Measurements from ENCODE around the gene GMDS. TPM values are rescaled to one million over a fixed set of nuclear protein-coding genes. Genes with fewer than 3 reads are reported as not detected.

The GMDS gene
- total and polyA plus RNA-seq, 2 of the 4 experiments (the other 2 are of a cell fraction): 7.3 to 21.9 TPM

GRCh38 chr6:1841136-1841535 lies 404.3 kb downstream of the GMDS start:
- no peak overlapping the region for H3K14ac ChIP-seq (replicated peaks; ENCODE audit: low read depth, low read length)
- no peak overlapping the region for H2BK5ac ChIP-seq (ENCODE audit: low read depth, low read length, poor library complexity, severe bottlenecking)
- no peaks in the 10 kb centered on the region for H3K36me3 ChIP-seq (ENCODE audit: control insufficient read depth, insufficient read depth, low read length)
- no peak overlapping the region for H2BK15ac ChIP-seq (ENCODE audit: low read depth, low read length)
- DNase-seq (peak; percentile 8), ATAC-seq (ENCODE audit: low read depth) (no peak)
- 0 out of 2 replicates have a peak overlapping the region, but pooled peaks have one; percentile 30 for H3K4me2 ChIP-seq (ENCODE audit: low read depth, low read length)
- no peak overlapping the region for H3K4me3 ChIP-seq (ENCODE audit: insufficient read depth, low read depth, low read length)
- H3K18ac ChIP-seq (ENCODE audit: low read depth, low read length): no peak overlapping the region
- H3K9me1 ChIP-seq (ENCODE audit: insufficient read depth, low read length): peaks cover 3% of the 10 kb centered on the region; the same call in 1 of the 2 replicates
- intact Hi-C loops (cut with micrococcal nuclease) (no loop called here), dilution Hi-C loops (cut with HindIII; ENCODE audit: low sequenced_read_pairs, unreplicated experiment) (no loop called here), in situ Hi-C loops (cut with MboI; ENCODE audit: low sequenced_read_pairs) (no loop called here)
- no peak overlapping the region for H3K23ac ChIP-seq (ENCODE audit: low read depth, low read length)
- H4K91ac ChIP-seq (ENCODE audit: insufficient read depth, low read depth, low read length): no peak overlapping the region
- no peak overlapping the region for H2BK20ac ChIP-seq (ENCODE audit: low read depth, low read length)
- no peak overlapping the region for H4K8ac ChIP-seq (ENCODE audit: low read depth in 2 of 2, low read length in 2 of 2)
- TF ChIP-seq FOS (IDR thresholded peaks at IDR 0.05; ENCODE audit: low read depth, low read length): no peak
- no peak for TF ChIP-seq SMC3 (IDR thresholded peaks at IDR 0.05; ENCODE audit: low read depth, low read length)
- TF ChIP-seq MAZ (IDR thresholded peaks at IDR 0.05; ENCODE audit: borderline replicate concordance, low read depth, low read length): no peak
- TF ChIP-seq USF2 (IDR thresholded peaks at IDR 0.05; ENCODE audit: low read depth, low read length): no peak
- TF ChIP-seq MAFK (IDR thresholded peaks at IDR 0.05; ENCODE audit: low read depth, low read length): no peak
- TF ChIP-seq NFE2L2 (IDR thresholded peaks at IDR 0.05; ENCODE audit: low read depth, low read length): no peak
- no peak for TF ChIP-seq CTCF (conservative IDR thresholded peaks at IDR 0.05; ENCODE audit: low read depth, low read length)
- no peak for TF ChIP-seq RAD21 (IDR thresholded peaks at IDR 0.05; ENCODE audit: low read length)
- no peak for TF ChIP-seq MXI1 (IDR thresholded peaks at IDR 0.05; ENCODE audit: borderline replicate concordance, low read depth, low read length)
- no peak for TF ChIP-seq RFX5 (IDR thresholded peaks at IDR 0.05; ENCODE audit: low read depth, low read length)
- no peak for TF ChIP-seq POLR2A (IDR thresholded peaks at IDR 0.05; ENCODE audit: low read depth, low read length)
- TF ChIP-seq BHLHE40 (IDR thresholded peaks at IDR 0.05; ENCODE audit: low read depth, low read length): no peak
- no peak for TF ChIP-seq ELK1 (IDR thresholded peaks at IDR 0.05; ENCODE audit: borderline replicate concordance, low read depth, low read length)
- no peak for TF ChIP-seq CHD1 (IDR thresholded peaks at IDR 0.05; ENCODE audit: low read depth, low read length)
- no peaks in the 10 kb centered on the region for H4K20me1 ChIP-seq (ENCODE audit: insufficient read depth, low read length)
- H4K5ac ChIP-seq (ENCODE audit: low read depth, low read length): no peak overlapping the region
- H3K56ac ChIP-seq (ENCODE audit: extremely low read depth, insufficient read depth, low read length): no peak overlapping the region
- H2AFZ ChIP-seq (replicated peaks; ENCODE audit: low read length, poor library complexity): no peak overlapping the region
- no peak overlapping the region for H3K9ac ChIP-seq (ENCODE audit: low read depth, low read length)
- ChIA-PET POLR2A (ENCODE audit: unreplicated experiment) (no interaction called here), CTCF (no interaction called here)
- 80% methylated on average over 1 of the region's 3 CpGs; no CpG with 5 or more reads in 1 of the 2 experiments for WGBS, 2 experiments (ENCODE audit: extremely low coverage in 2 of 2, insufficient read length in 1 of 2)
- no TSS peak for BruUV-seq (replicated peaks)
- H3K27me3 ChIP-seq (ENCODE audit: control insufficient read depth, insufficient read depth, low read length): no peaks in the 10 kb centered on the region
- no peaks in the 10 kb centered on the region for H3K79me1 ChIP-seq (ENCODE audit: low read depth in 1 of 2, low read length in 2 of 2)
- no peak overlapping the region for H3K4ac ChIP-seq (ENCODE audit: low read depth, low read length)
- H3K4me1 ChIP-seq (ENCODE audit: control insufficient read depth, insufficient read depth, low read length): peaks cover 8% of the 10 kb centered on the region
- no peak overlapping the region for H2BK120ac ChIP-seq (ENCODE audit: low read depth, low read length)
- H3K9me3 ChIP-seq (ENCODE audit: control insufficient read depth, insufficient read depth, low read length): peaks cover 4% of the 10 kb centered on the region; the same call in 1 of the 2 replicates
- H2AK5ac ChIP-seq (ENCODE audit: low read depth, low read length): no peak overlapping the region
- H3K27ac ChIP-seq (ENCODE audit: insufficient read depth, low read length): no peak overlapping the region
- no peak overlapping the region for H2AK9ac ChIP-seq (replicated peaks; ENCODE audit: low read depth, low read length, poor library complexity)
